ENCODE measurements around the gene ZNF267.

GRCh38 chr16:31888735-31889134 lies 15.1 kb downstream of the ZNF267 start:
- TF ChIP-seq CTCF (IDR thresholded peaks at IDR 0.05; ENCODE audit: insufficient read depth, low read depth, low read length) (no peak), EZH2 (IDR thresholded peaks at IDR 0.05; ENCODE audit: insufficient read depth, low read length) (no peak)
